HG03521 (cell line): ENCODE results near the gene WDFY3.
"Not testable (repeated sequence)": the region's sequence is repeated elsewhere in the genome, so short reads cannot be mapped to it uniquely, and the experiment has no call there.

Experiments
- ATAC-seq: cut with Tn5 transposase; IDR thresholded peaks from one replicate; pipeline ENCODE4 v1.9.1; 2021; ENCODE audit warnings: mild to moderate bottlenecking, moderate library complexity; ENCODE audit not compliant: unreplicated experiment

Gene WDFY3

DNA sequence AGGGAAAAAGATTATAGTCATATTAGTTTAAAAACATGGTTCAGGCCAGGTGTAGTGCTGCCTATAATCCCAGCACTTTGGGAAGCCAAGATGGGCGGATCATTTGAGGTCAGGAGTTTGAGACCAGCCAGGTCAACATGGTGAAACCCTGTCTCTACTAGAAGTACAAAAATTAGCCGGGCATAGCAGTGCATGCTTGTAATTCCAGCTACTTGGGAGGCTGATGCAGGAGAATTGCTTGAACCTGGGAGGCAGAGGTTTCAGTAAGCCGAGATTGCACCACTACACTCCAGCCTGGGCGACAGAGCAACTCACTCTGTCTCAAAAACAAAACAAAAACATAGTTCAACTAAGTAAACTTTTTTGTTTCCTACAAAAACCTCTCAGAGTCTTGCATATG, 283.8 kb downstream of the WDFY3 start:
- not testable (repeated sequence) for ATAC-seq

DNA sequence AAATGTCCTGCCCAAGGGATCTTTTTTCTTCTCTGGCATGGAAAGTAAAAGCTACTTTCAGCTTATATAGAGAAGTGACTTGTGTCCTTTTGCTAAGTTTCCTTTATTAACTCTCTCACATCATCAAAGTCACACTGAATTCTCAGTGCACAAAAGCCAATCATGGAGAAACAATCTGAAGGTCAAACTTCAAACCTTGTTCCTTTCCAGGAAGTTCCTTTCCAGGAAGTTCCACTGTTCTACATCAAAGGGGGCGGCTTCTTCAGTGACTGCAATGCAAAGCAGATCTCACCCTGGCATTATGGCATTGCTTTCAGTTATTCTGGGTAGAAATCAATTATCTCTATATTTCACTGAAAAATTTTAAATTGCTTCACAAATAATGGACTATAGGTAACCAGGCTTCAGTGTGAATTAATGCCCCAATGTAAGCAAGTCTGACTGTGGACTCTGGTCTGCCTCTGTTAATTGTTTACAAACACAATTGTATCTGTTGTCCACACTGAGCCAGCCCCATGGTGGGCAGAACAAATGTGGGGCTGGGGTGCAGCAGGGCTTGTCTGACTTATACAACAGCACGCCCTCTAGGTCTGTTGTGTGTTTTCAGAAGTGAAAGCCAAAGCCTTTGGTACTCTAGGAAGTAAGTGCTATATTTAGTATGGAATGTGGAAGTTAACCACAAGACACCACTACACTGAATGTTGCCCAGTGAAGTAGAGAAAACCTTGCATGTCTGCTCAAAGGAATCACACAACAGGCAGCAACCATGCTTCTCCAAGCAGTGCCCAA, 284.8 kb downstream of the WDFY3 start:
- no peak for ATAC-seq

DNA sequence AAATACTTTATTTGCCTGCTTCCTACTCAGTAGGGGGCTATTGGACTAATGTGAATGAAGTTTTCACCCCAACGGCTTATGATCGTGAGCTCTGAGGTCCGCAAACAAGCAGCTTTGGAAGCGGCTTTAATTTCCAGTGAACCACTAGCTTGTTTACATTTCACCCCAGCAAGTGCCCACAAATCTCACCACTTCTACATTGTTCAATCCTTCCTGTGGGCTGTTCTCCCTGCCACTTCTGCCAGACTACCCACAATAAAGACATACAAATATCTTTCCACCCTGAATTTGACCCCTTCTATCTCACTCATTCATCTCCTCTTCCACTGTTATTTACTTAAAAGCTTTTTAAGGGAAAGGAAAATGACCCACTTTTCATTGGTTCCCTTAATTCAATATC, 285.5 kb downstream of the WDFY3 start:
- ATAC-seq, result no peak

DNA sequence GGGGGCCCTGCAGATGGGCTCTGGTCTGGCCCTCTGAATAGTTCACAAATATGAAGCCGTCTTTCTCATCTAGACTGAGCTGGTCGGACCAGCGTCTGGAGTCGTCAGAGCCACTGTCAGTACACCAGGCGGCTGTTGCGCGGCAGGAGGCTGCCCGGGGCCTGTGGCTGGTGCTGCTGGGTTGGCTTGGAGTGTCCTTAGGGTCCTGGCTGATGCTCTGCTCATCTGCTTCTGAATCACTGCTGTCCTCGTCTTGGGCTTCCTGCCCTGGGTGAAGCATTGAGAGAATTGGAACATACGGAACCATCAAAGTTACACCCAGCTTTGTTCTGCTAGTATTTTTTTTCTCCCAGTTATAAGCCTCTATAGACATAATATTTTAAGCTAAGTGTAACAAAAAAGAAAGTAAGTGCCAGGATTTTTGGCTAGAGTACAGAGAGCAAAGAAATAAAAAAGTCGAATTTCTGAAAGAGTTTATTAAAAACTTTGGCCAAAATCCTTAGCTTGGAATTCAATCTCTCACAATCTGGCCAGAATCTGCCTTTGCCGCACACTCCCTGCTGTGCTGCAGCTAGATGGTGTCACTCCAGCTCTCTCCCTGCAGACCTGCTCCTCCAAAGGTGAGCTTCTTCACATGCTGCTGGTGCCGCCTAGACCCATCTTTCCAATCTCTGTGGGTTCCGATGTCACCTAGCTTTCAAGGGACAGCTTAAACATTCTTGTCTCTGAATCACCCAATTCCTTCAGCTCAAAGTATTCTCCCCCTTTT, 287.3 kb downstream of the WDFY3 start:
- no peak for ATAC-seq

DNA sequence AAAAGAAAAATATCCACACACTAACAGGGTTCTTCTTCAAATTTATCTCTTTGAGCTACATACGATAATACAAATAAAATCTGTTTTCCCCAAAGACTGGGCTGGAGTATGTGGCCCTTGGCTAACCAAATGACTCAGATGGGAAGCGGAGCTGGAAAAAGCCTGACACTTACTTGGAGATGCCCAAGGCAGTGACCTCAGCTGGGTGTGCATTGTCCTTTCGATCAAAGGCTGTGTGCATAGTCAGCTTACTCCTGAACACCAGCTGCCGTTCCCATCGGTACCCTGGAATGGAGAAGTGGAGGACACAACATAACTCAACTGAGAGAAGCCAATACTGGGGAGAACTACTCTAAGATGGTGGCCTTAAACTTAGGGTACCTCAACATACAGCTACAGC, 288.5 kb downstream of the WDFY3 start:
- ATAC-seq, result no peak

DNA sequence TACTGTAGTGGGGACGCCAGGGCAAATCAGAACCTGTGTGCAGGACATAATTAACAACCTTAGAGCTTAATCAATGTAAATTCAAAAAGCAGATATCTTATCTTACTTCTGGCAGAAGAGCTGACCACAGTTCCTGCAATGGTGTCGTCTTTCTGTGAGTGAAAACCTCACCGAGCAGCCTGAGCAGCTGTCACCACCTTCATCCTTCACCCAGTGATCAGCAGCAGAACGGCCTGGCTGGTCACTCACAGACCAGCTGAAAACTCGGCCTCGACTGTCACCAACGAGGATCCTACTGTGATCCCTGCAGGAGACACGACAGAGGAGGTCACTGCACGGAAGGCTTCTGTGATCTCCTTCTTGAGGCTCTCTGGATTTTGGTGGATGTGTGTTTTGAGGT, 289.4 kb downstream of the WDFY3 start:
- no peak for ATAC-seq

DNA sequence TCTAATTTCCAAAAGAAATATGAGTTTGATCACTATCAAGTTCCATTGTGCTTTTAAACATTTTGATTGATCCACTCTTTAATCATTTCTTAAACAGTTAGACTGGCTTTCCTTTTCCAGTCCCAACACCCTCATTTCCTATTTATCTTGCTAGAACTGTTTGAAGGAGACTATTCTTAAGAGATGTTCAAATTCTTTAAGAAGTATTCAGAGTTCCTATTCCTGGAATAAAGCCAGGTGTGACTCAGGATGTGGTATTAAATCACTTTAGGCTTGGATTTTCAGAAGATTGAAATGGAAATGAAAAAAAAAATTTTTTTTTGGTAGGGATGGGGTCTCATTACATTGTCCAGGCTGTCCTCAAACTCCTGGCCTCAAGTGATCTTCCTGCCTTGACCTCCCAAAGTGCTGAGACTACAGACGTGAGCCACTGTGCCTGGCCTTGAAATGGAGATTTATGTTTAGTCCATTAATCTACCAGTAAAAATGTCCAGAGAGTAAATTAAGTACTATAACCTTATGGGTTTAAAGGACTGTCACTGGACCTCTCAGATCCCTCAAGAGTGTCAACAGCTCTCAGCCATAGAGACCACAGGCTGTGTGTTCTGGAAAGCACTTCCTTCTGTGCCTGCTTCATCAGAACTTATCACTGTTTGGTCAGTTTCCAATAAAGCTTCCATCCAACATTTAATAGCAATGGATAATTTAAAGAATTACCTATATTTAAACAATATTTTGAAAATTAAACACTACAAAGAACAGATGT, 292.8 kb downstream of the WDFY3 start:
- no peak for ATAC-seq

DNA sequence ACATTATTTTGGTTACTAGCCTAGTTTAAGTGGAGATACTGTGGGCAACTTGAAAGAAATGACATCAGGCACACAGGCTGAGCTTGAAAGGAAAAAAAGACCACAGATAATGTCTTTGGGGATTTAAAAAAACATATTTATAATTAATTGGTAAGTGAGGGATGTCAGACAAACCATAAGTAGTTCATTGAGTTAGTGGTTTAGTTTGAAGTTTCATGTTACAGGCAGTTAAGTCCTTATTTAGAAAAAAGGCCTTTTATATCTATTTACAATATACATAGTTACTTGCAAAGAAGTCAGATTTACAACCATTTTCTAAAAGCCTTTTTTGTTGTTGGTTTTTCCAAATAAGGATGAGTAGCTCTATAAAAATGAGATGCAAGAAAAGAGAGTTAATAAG, 294.3 kb downstream of the WDFY3 start:
- no peak for ATAC-seq

DNA sequence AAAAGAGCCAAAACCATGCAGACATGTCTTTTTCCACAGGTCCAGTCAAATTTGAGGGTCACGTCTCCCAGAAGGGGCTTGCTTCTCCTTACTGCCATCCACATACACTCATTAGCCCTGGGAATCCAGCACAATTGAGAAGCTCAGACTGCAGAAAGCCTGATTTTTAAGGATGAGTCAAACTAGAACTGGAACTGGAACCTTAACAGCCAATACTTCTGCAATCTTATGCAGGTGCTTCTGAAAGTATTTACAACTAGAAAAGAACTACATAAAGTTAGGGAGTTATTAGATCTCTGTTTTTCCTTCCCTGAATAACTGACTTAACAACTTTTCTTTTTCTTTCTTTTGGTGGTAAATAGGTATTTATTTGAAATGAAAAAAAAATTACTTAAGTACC, 297.3 kb downstream of the WDFY3 start:
- ATAC-seq, result no peak

DNA sequence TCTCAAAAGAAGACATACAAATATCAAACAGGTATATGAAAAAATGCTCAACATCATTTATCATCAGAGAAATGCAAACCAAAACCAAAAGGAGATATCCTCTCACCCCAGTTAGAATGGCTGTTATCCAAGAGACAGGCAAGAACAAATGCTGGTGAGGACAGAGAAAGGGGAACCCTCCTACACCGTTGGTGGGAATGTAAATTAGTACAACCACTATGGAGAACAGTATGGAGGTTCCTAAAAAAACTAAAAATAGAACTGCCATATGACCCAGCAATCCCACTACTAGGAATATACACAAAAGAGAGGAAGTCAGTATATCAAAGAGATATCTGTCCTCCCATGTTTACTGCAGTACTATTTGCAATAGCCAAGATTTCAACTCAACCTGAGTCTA, 300.1 kb downstream of the WDFY3 start:
- ATAC-seq, result no peak

DNA sequence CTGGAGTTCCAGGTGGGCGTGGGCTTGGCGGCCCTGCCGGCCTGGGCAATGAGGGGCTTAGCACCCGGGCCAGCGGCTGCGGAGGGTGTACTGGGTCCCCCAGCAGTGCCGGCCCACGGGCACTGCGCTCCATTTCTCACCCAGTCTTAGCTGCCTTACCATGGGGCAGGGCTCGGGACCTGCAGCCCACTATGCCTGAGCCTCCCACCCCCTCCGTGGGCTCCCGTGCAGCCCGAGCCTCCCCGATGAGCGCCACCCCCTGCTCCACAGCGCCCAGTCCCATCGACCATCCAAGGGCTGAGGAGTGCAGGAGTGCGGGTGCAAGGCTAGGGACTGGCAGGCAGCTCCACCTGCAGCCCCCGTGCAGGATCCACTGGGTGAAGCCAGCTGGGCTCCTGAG, 301.7 kb downstream of the WDFY3 start:
- ATAC-seq, result not testable (repeated sequence)

DNA sequence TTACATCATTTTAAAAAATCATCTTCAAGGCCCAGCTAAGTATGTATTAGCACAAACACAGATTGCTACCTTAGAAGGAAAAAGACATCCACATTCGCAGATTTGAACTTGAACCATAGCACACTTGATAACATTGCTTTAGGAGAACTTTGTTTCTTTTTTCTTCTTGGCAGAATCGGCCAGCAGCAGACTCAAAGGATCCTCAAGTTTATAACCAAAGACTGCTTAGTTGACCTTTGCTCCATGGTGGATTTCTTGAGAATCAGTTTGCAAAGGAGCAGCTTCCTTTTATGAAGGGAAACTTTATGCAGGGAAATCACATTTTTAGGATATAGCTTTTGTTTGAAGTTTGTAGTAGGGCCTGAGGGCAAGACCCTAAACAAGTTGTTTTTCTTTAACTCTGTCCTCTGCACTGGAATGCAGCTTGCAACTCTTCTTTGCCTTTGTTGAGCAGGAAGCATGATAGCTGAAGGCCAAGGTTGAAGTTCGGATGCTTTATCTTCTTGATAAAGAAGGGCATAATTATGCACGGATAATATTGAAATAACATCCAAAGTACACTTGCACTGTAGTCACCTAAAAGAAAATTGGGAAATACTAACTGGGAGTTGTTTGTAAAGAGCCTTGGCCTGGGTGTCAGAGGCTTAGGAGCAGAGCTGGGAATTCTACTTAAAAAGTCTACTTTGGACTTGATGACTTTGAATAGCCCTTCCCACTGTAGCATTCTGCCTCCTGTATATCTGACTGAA, 305.1 kb downstream of the WDFY3 start:
- no peak for ATAC-seq

DNA sequence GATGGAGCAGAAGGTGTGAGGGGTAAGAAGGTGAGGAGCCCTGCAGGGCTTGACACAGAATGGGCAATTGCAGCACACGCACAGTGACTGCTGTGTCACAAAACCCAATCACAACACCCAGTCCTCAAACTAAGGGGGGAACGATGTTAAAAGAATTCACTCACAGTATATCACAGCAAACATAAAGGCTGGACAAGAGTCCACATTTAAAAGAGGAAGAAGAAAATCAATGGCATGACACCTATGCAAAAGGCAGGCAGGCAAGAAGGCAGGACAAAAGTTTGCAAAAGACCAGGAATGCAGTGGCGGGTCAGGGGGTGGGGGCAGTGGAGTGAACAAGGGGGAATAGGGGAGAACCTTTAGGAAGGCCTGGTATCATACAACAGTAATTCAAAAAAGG, 305.9 kb downstream of the WDFY3 start:
- no peak for ATAC-seq

DNA sequence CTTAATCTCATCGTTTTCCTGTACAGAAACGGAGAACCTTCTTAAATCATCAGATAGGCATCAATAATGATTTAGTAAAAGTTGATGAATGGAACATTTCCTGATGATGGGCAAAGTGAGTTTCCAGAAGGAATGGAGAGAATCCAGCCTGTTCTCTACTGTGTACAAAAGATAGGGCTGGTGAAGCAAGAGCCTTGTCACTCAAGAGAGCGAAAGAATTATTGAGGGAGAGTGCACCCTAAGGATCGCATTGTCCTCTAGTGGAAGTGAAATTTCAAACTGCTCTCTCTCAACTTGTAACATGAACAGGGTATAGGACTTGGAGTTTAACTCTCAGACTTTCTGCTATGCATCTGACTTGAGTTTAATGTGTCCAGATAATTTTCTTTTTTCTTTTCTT, 314.0 kb downstream of the WDFY3 start:
- no peak for ATAC-seq

DNA sequence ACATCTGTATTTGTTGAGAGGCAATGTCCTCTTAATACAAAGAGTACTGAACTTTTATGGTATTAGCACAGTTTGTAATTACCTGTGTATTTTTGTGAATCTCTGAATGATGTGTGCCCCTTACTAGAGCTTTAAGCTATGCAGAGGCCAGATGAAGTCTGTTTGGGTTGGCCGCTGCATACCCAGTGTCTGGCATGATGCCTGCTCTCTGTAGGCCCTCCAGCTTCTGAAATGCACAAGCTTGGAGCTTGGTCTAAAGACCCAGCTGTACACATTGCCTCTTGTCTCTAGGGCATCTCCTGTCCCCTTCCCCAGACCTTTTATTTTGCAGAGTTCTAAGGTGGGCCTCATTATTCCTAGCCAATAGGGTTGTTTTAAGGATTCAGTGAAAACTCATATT, 315.0 kb downstream of the WDFY3 start:
- ATAC-seq, result no peak

DNA sequence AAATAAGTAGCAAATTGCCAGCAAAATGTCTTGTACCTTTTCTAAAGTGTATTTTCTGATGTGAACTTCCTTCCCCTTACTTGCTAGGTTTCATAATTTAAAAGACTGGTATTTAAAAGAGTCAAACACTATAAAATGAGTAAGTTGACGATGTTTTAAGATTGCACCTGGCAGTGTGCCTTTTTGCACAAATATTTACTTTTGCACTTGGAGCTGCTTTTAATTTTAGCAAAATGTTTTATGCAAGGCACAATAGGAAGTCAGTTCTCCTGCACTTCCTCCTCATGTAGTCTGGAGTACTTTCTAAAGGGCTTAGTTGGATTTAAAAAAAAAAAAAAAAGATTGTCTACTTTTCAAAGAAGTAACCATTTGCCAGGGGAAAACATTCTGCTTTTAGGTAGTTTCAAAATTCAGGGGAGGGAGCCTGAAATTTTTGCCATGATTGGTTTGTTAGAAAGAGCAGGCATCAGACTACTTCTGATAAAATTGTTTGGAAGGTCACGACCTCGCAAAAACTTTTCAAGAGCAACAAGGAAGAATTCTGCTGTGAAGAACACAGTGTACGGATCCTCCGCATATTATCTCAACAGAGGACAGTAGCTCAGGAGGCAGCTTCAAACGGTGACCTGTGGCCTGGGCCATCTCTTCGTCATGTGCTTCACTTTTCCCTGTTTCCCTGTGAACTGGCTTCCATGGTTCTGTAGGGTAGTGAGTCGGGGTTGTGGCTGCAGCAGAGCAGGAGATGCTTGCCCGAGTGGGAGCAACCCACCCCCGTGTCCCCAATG, 317.4 kb downstream of the WDFY3 start:
- ATAC-seq, result no peak

DNA sequence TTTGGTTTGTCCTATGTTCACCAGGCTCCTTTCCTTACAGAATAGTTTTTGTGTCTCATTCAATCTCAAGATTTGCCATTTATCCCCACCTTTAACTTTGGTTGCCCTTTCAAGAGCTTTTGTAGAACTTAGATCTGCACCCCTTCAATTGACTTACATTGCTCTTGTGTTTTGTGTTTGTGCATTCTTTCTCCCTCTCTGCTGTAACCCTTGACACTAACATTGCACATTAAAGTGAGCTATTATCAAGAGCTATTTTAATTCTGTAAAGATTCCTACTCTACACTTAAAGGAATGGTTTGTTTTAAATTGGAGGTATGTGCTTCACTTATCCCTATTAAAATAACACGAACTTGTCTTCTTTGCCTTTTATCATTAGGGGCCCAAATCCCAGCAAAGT, 318.3 kb downstream of the WDFY3 start:
- no peak for ATAC-seq

DNA sequence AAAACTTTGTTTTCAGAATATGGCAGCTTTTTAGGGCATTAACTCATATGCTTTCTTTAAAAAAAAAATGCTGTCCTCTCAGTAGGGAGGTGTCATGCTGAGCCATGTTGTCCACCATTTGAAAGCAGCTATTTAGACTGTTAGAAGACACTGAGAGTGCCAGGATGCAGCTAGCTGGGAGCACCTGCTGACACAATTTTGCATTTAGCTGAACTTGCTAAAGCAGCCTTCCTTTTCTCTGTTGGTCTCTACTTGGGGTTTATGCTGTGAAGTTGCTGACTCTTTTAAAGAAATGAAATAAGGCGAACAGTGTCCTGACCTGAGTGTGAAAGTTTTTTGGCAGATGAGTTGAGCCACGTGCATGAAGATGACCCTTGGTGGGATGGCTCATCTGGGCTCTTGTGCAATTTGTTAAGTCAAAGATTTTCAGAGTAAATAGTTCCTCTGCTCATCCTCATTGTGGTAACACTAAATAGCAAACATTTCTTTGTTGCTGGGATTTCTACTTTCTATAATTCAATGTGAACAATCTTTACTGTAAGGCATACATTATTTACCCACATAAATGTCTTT, 319.1 kb downstream of the WDFY3 start:
- ATAC-seq, result no peak

DNA sequence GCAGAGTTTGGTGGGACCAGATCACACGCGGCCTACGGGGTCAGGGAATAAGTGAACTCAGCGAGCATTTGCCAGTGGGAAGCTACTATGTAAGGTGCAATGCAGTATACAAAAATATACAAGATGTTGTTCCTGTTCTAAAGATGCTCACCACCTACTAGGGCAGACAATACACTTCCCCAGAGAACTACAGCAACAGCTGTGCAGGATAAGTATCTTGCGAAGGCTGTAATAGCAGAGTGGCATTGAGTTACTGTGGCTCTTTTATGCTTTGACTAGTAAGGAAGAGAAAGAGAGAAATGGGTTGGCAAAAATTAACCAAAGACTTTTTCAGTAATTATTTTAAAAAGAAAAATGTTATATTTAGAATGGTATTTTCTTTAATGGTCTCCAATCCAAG, 322.4 kb downstream of the WDFY3 start:
- no peak for ATAC-seq

DNA sequence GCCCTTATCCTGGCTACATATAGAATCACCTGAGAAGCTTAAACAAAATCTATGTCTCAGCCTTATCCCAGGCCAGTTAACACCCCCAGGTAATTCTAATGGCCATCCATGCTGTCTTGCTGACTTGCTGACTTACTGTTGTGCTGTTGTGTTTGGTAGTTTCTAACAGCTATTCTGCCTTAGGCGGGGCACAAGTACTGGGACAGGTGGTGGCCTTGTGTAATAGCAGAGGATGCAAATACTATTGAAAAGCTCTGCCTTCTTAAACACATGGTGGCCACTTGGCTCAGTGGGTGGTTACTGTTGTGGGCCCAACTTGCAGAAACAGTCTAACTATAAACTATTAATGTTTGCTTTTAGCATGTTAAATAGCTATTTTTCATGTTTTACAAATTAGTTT, 327.3 kb downstream of the WDFY3 start:
- ATAC-seq, result no peak
